Type B pancreatic cell (in vitro differentiated cells): ENCODE results near the gene NACAD. TPM values are rescaled to one million over a fixed set of nuclear protein-coding genes. Genes with fewer than 3 reads are reported as not detected.
"Not testable (repeated sequence)": the region's sequence is repeated elsewhere in the genome, so short reads cannot be mapped to it uniquely, and the experiment has no call there.

Source experiments
- DNase-seq: peaks from one replicate; pipeline ENCODE4 v3.0.0; 2021; ENCODE audit warnings: mixed read lengths; ENCODE audit not compliant: unreplicated experiment; ENCODE audit errors: extremely low spot score
- H3K27ac Mint-ChIP-seq: 2 replicates; pipeline ENCODE4 v1.8.0; 2021; ENCODE audit warnings: mild to moderate bottlenecking, mixed read lengths
- H3K27me3 Mint-ChIP-seq: 2 replicates; pipeline ENCODE4 v1.8.0; 2021; ENCODE audit warnings: mixed read lengths
- H3K36me3 Mint-ChIP-seq: 2 replicates; pipeline ENCODE4 v1.8.0; 2021; ENCODE audit warnings: mixed read lengths
- H3K4me1 Mint-ChIP-seq: one replicate; pipeline ENCODE4 v1.8.0; 2021; ENCODE audit warnings: mixed read lengths; ENCODE audit not compliant: unreplicated experiment
- H3K4me3 Mint-ChIP-seq: 2 replicates; pipeline ENCODE4 v1.8.0; 2021; ENCODE audit warnings: mild to moderate bottlenecking, mixed read lengths
- H3K9me3 Mint-ChIP-seq: 2 replicates; pipeline ENCODE4 v1.8.0; 2021; ENCODE audit warnings: mixed read lengths
- total RNA-seq: library from RNA; stranded (reverse); gene quantifications from 2 replicates; pipeline ENCODE4 v1.2.1, GENCODE V29; 2021; ENCODE audit warnings: low replicate concordance
- TF ChIP-seq, protein P1 (sequence below): fragments of 200-600 bp; sonication (generic); conservative IDR thresholded peaks from 2 replicates; pipeline ENCODE4 v1.5.0; 2021; ENCODE audit warnings: antibody characterized with exemption, mild to moderate bottlenecking

The NACAD gene
- total RNA-seq, 1 donor from 2014 or later = 12.5 TPM

DNA sequence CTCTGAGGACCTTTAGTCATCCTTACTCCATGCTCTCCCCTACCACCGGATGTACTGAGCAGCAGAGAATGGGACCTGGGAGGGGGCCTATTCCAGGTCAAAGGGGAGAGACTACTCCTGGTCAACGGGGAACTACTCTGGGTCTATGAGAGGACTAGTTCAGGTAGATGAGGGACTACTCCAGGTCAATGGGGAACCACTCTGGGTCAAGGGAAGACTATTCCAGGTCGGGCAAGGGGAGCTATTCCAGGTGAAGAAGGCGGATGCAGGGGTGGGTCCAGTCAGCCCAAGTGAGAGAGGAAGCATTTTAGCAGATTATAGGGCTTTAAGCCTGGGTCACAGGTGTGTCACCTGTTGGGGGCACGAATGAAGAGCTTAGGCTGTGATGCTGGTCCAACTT, 53.4 kb downstream of the NACAD start:
- Mint-ChIP-seq H3K4me3 (no peak overlapping the region), H3K27me3 (no peaks in the 10 kb centered on the region), H3K4me1 (peaks cover 18% of the 10 kb centered on the region), H3K9me3 (no peaks in the 10 kb centered on the region), H3K36me3 (peaks cover 3% of the 10 kb centered on the region), H3K27ac (no peak overlapping the region)
- no peak for DNase-seq
- TF ChIP-seq, protein P1, sequence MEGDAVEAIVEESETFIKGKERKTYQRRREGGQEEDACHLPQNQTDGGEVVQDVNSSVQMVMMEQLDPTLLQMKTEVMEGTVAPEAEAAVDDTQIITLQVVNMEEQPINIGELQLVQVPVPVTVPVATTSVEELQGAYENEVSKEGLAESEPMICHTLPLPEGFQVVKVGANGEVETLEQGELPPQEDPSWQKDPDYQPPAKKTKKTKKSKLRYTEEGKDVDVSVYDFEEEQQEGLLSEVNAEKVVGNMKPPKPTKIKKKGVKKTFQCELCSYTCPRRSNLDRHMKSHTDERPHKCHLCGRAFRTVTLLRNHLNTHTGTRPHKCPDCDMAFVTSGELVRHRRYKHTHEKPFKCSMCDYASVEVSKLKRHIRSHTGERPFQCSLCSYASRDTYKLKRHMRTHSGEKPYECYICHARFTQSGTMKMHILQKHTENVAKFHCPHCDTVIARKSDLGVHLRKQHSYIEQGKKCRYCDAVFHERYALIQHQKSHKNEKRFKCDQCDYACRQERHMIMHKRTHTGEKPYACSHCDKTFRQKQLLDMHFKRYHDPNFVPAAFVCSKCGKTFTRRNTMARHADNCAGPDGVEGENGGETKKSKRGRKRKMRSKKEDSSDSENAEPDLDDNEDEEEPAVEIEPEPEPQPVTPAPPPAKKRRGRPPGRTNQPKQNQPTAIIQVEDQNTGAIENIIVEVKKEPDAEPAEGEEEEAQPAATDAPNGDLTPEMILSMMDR = no peak

DNA sequence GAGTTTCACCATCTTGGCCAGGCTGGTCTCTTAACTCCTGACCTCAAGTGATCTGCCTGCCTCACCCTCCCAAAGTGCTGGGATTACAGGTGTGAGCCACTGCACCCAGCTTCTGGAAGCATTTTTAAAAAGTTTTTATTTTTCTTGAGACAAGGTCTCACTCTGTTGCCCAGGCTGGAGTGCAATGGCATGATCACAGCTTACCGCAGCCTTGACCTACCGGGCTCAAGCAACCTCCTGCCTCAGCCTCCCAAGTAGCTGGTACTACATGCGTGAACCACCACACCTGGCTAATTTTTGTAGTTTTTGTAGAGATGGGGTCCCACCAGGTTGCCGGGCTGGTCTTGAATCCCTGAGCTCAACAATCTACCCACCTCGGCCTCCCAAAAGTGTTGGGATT, 54.1 kb downstream of the NACAD start:
- H3K27ac Mint-ChIP-seq, H3K9me3 Mint-ChIP-seq, DNase-seq, H3K36me3 Mint-ChIP-seq, H3K4me3 Mint-ChIP-seq, H3K27me3 Mint-ChIP-seq: not testable (repeated sequence)
- peaks cover 18% of the 10 kb centered on the region for H3K4me1 Mint-ChIP-seq

DNA sequence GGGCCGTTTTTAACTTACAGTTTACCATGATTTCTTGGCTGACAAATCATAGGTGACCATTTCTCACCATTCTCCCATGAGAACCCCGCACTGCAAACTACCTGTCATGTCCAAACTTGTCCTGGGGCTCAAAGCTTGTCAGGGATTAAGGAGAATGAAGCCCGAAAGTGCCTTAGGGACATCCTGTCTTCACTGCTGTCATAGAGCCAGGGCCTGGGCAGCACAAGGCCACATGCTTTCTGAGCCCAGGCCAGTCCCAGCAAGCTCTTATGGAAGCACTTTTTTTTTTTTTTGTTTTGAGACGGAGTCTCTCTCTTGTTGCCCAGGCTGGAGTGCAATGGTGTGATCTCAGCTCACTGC, 54.9 kb downstream of the NACAD start:
- Mint-ChIP-seq H3K4me3 (no peak overlapping the region), H3K36me3 (no peaks in the 10 kb centered on the region), H3K4me1 (peaks cover 18% of the 10 kb centered on the region), H3K27ac (peak overlapping the region; percentile 70), H3K27me3 (no peaks in the 10 kb centered on the region), H3K9me3 (no peaks in the 10 kb centered on the region)
- no peak for DNase-seq
- TF ChIP-seq, protein P1 = no peak

DNA sequence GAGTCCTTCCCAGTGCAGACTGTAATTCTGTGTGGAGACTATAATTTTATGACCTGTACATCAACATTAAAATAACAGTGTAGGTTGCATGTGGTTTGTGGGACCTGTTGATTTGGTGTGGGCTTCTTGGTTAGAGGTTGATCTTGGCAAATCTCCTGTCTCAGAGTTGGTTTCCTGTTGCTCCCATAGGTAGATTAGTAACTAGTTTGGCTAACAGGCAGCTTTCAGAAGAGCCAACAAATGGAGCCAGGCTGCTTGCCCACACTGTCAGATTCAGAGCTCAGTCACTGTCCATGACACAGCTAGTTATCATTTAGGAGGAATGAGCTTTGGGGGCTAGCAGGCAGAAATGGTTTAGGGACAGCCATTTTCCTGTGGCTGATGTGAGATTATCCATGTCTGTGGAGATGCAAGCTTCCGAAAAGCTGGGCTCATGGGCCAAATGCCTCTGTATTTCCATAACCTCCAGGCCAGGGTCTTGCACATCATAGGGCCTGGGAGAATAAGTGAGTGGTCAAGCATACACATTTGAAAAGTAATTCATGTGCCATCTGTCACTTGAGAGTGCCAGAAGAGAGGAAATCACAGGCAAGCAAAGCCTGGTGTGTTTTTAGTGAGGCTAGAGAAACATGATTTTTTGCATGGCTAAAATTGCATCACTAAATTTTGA, 55.4 kb downstream of the NACAD start:
- TF ChIP-seq, protein P1 = no peak
- peaks cover 18% of the 10 kb centered on the region for H3K4me1 Mint-ChIP-seq
- H3K36me3 Mint-ChIP-seq = no peaks in the 10 kb centered on the region
- no peaks in the 10 kb centered on the region for H3K9me3 Mint-ChIP-seq
- no peak overlapping the region for H3K4me3 Mint-ChIP-seq
- no peak for DNase-seq
- peak overlapping the region; percentile 70 for H3K27ac Mint-ChIP-seq
- no peaks in the 10 kb centered on the region for H3K27me3 Mint-ChIP-seq

DNA sequence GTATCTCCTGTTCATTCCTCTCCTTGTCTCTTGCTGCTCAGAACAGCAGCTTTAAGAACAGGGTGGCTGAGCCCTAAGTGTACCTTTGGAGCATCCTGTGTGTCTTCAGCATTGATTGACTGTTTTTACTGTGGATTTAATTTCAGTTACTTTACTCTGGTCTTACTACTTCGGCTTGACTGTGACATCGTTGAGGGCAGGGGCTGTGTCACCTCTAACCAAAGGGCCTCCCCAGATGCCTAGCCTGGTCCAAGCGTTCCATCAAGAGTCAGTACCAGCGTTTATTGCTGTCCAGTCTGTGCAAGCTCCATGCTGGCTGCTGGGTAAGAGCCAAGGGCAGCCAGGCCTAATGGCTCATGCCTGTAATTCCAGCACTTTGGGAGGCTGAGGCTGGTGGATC, 56.3 kb downstream of the NACAD start:
- H3K4me1 Mint-ChIP-seq = peaks cover 18% of the 10 kb centered on the region
- no peak overlapping the region for H3K4me3 Mint-ChIP-seq
- no peaks in the 10 kb centered on the region for H3K27me3 Mint-ChIP-seq
- no peaks in the 10 kb centered on the region for H3K9me3 Mint-ChIP-seq
- H3K36me3 Mint-ChIP-seq = peaks cover 5% of the 10 kb centered on the region
- DNase-seq = no peak
- no peak overlapping the region for H3K27ac Mint-ChIP-seq
- TF ChIP-seq, protein P1 = no peak

DNA sequence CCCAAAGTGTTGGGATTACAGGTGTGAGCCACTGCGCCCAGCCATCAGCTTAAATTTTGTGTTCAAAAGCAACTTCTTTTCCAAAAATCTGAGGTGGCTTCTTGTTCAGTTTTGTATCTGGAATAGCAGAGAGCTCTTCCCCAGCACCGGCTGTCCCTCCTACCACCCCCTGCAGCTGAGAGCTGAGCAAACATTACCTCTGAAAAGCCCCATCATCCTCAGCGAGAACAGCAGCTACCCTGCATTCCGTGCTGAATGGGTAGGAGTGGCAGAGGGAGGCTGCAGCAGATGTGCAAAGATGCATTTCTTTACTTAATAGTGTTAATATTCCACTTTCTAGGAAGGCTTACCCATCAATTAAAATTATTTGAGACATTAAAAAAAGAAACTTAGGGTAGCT, 56.9 kb downstream of the NACAD start:
- Mint-ChIP-seq H3K4me3 (no peak overlapping the region), H3K27me3 (no peaks in the 10 kb centered on the region), H3K36me3 (peaks cover 10% of the 10 kb centered on the region), H3K9me3 (no peaks in the 10 kb centered on the region), H3K4me1 (peaks cover 17% of the 10 kb centered on the region), H3K27ac (no peak overlapping the region)
- no peak for DNase-seq
- TF ChIP-seq, protein P1 = no peak

Other genes with a start within 250 kb of the NACAD start
- 116 and 239 TPM in 2 replicates for gene H2AZ2, start 240.9 kb downstream of the NACAD start, total RNA-seq
- 24.8 and 29.0 TPM in 2 replicates for gene PURB, start 203.4 kb downstream of the NACAD start, total RNA-seq
- gene MYO1G, start 110.0 kb downstream of the NACAD start, total RNA-seq = 0.52 and 0.53 TPM in 2 replicates
- 29.8 and 33.8 TPM in 2 replicates for gene CCM2, start 88.8 kb downstream of the NACAD start, total RNA-seq
- 88.2 and 98.3 TPM in 2 replicates for gene TBRG4, start 22.7 kb upstream of the NACAD start, total RNA-seq
- 0.48 and 0.70 TPM in 2 replicates for gene RAMP3, start 68.8 kb upstream of the NACAD start, total RNA-seq